ENCODE data around the gene DRAXIN. TPM values are rescaled to one million over a fixed set of nuclear protein-coding genes. Genes with fewer than 3 reads are reported as not detected.
A peak's percentile ranks its signal among the peaks of the same experiment; 100 is the strongest.

DRAXIN gene
- total RNA-seq, 1 donor from 2014 or later: 0.08 TPM

DNA sequence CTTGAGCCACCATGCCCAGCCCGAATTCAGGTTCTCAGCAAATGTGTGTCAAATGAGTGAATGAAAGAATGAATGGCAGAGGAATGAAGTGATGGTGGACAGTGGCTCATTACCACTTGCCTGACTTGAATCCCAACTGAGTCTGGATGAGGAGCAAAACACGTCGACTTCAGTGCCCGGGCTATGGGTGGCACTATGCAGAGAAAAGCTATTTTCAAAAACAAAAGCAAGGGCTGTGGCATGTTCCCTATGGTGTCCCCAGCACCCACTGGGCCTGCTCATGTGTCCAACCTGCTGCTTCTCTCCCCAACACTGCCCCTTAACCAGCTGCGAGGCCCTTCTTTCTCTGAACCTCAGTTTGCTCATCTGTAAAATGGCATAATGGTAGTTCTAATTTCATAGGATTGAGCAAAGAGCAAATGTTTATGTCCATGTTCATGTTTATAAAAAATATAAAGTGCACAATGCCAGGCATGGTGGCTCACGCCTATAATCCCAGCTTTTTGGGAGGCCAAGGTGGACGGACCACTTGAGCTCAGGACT lies 6.2 kb upstream of the DRAXIN start:
- no peak for DNase-seq (ENCODE audit: low spot score)

DNA sequence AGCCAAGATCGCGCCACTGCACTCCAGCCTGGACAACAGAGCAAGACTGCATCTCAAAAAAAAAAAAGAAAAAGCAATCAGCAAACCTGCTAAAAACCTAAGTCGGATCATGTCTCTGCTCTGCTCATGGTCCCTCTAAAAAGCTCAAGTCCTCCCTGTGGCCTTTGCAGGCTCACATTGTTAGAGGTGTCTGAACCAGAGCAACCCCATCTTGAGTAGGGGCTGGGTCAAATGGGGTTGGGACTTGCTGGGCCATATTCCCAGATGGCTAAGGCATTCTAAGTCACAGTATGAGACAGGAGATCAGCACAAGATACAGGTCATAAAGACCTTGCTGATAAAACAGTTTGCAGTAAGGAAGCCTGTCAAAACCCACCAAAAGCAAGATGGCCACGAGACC lies 3.0 kb upstream of the DRAXIN start:
- DNase-seq (ENCODE audit: low spot score): no peak

DNA sequence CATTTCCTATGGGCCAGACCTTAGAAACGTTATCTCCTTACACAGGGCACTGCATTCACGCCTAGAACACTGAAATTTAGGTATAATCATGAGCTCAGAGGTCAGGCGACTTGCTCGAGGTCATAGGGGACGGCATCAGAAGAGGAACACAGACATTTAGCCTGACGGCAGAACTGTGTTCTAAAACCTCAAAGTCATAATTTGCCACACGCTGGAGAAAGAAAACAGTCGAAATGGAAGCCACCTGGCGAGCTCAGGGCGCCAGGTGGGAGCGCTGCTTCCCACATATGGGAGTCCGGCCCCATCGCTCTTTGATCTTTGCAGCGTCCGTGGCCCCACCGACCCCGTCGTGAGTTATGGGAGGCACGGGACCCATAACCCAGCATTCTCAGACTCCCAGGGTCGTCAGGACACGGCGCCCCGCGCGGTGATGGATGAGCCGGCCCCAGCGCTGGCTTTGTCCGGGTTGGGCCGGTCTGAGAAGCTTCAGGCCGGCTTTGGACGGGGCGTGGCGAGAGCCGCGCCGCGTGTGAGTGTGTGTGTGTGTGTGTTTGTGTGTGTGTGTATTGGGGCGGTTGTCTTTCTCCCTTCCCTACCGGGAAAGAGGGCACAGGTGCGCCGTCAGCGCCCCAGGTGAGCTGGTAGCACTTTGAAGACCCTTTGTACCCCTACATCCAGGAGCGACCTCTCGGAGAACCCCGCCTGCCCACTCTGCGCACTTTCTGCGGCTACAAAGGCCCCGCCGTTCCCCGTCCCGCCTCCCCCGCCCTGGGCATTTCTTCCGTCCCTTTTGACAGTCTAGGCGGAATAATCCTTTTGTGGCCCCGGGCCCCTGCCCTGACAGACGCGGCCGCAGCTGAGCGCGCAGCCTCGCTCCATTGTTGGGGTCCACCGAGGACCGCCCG lies 861 bp upstream of the DRAXIN start:
- DNase-seq (ENCODE audit: low spot score): no peak

DNA sequence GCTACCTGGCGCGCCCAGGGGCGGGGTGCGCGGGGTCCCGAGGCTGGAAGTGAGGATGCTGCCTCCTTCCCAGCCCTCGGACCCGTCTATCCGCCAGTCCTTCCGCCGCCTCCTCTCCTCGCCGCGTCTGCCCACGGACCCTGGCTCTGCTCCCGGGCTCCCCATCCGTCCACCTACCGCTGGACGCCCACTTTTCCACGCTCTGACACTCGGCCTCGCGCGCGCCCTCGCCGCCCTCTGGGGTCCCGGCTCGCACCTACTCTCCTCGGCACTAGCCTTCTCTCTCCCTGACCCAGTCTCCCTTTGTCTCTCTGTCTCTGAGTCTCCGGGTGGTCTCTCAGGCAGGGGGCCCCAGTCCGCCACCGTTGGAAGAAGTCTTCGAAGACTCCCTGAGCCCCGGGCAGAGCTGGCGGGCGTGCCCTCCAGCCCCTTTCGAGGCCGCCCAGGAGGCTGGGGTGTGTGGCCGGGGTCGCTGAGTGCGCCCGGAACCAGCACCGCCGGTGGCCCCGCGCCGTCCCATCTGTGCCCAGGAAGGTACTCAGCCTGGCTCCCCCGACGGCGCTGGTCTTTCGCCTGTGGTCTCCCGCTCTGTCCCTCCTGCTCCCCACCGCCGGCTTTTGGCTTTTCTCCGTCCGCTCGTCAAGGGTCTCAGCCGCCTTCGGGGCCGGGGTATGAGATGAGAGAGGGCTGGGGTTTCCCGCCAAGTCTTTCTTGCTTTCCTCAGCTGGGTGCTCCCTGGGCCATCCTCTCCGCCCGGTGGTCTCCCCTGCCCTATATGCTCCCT lies 610 bp downstream of the DRAXIN start:
- no peak for DNase-seq (ENCODE audit: low spot score)

DNA sequence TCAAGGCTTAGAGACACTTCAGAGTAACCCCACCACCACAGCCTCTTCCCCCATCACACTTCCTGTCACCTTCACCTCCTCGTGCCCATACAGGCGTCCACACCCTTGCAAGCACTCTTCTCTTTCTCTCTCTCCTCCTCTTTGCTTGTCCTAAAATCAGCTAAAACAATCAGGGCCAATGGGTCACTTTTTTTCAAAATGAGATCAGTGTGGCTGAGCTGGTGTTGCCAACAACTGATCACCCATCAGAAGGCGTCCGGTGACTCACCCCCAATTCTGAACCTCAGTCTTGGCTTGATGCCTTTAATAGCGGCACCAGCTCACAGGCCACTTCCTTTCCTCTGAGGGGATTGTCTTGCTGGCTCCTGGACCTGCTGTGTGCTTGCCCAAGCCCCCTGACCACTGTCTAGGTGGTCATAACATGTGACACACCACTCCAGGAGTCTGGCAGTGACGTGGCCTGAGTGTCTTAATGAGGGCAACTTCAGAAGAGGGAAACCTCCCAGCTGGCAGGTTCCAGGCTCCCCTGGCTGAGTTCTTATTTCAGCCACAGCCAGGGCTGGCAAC lies 1.6 kb downstream of the DRAXIN start:
- DNase-seq (ENCODE audit: low spot score): no peak

DNA sequence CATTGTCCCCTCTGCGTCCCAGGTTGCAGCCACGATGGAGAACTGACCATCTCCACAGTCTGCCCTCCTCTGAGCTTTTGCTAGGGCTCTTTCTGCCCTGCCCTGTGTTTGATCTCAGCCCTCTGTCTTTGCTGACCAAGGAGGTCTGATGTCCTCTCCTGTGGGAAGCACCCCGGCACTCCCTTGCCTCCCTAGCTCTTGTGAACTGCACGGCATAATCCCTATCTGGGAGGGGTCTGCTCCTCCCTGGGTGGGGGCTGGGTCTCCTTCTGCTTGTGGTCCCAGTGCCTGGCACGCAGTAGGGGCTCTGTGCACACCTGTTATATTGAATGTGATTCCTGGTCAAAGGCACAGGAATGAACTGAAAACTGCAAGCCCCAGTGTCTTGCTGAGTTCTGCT lies 2.4 kb downstream of the DRAXIN start:
- no peak for DNase-seq (ENCODE audit: low spot score)

DNA sequence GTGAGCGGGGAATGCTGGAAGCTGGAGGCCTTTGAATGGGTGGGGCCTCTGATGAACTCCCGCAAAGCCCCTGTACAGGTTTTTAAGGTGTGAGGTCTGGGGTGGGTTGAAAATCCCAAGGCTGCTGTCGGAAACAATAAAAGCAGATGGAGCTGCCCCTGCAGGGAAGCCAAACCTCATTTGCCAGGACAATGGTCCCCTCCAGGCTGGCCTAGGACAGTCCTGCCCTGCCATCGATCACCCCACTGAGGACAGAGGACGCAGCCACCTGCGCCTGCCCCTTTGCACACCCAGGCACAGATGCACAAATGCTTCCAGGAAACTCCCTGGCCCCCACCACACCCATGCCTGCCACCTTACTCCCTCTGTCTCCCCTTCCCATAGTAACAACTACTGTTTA lies 4.4 kb downstream of the DRAXIN start:
- DNase-seq (ENCODE audit: low spot score): no peak

DNA sequence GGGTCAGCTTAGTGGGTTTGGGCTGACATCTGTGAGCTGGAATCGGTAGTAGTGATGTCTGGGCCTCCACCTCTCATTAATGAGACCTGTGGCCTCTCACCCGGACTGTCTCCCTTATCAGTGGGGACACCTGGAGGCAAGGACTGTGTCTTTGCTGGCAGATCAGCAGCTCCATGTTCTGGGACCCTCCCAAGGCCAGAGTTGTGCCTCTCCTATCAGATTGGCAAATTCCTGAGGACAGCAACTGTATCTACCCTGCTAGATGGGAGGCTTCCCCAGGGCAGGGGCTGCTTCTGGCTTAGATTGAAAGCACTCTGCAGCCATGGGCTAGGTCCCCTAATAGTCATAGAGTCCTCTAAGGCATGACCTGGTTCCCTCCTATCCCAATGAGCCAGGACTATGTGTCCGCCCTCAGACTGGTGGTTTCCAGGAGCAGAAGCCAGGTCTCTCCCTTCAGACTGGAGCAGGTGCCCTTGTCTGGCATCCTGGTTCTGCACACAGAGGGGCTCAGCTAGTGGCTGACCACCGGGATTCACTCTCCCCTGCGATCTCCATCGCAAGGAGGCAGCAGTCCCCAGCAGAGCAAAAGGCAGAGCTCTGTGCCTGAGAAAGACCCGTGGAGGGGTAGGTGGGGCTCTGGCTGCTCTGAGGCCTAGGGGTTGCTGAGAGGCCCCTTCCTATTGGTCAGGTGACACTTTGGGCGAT lies 5.8 kb downstream of the DRAXIN start:
- no peak for DNase-seq (ENCODE audit: low spot score)

DNA sequence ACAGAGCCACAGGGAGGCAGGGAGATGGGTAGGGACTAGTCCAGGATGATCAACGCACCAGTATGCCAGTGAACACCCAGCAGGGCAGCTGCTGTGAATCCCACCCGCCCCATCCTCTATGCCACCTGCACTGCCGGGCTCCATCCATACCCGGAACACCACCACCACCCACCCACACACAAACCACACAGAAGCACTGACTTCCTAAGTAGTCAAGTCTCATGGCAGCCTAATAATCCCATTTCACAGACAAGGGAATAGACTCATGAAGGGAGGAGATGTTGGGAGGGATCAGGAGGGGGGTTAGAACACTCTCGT lies 6.3 kb downstream of the DRAXIN start:
- DNase-seq (ENCODE audit: low spot score): no peak

DNA sequence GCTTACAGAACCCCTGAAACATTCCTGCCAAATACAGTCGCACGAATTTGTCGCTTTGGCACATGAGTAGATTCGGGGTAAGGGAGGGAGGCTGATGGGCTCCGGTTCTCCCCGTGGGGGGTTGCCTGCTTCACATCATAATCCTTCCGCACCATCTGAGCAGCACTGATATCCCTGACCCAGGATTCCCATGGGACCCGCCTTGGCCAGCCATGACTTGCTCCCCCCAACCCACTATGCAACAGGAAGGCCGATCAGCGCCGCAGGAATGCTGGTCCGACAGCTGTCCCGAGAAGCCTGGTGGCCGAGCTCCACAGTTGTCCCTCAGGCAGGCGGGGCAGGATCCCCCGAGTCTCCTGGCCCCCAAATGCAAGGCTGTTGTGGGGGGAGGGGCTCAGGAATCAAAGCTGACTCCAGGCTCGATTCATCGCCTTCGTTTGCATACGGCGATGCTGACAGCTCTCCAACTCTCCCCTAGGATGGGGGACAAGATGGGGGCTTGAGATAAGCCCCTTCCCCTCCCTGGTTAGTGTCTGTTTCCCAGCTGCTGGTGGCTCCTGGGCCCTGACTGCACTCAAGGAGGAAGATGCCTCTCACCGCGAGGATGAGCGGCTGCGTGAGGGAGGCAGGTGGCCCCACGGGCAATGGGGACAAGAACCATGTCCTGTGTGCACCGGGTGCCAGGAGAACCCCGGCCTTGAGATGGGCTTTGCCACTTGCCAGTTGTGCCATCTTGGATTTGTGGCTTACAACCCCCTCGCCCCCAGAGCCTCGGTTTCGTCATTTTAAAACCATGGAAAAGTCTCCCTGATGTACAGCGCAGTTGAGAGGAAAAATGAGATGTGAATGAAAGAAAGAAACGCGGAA lies 9.3 kb downstream of the DRAXIN start:
- DNase-seq (ENCODE audit: low spot score): no peak

DNA sequence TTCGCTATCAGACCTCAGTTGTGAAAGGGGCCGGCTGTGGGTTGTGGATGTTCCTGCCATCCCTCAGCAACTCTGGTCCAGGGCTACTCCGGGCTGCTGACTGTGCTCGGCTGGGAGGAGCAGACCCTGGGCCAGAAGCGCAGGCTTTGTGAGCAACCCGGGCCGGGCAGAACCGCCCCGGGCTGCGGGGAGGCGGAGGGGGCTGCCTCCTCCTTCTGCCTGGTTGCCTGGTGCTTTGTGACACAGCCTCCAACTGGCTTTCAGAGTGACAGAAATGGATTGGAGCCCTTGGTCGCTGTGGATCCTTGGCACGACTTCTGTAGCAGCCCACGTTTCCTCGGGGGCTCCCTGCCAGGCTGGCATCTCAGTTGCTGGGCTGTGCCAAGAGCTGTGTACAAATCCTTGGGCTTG lies 10.0 kb downstream of the DRAXIN start:
- DNase-seq (ENCODE audit: low spot score): no peak

DNA sequence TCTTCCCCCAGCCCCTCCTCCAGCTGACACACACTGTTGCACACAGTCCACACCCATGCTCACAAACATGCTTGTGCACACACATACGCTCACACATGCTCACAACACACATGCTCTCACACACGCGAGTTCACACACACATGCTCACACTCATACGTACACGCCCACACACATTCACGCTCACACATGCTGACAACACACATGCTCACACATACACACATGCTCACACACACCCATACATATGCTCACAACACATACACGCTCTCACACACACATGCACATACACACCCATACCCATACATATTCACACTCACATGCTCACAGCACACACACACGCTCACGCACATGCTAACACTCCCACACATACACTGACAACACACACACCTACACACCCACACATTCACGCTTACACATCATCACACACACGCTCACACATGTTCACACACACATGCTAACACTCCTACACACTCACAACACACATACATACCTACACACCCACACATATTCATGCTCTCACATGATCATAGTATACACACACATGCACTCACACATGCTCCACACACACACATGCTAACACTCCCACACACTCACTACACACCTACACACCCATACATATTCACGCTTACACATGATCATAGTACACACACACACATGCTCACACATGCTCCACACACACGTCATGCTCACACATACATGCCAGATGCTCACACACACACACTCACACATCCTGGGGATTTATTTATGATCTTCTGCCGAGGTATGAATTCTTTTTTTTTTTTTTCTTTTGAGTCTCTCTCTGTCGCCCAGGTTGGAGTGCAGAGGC lies 10.7 kb downstream of the DRAXIN start:
- DNase-seq (ENCODE audit: low spot score): no peak

DNA sequence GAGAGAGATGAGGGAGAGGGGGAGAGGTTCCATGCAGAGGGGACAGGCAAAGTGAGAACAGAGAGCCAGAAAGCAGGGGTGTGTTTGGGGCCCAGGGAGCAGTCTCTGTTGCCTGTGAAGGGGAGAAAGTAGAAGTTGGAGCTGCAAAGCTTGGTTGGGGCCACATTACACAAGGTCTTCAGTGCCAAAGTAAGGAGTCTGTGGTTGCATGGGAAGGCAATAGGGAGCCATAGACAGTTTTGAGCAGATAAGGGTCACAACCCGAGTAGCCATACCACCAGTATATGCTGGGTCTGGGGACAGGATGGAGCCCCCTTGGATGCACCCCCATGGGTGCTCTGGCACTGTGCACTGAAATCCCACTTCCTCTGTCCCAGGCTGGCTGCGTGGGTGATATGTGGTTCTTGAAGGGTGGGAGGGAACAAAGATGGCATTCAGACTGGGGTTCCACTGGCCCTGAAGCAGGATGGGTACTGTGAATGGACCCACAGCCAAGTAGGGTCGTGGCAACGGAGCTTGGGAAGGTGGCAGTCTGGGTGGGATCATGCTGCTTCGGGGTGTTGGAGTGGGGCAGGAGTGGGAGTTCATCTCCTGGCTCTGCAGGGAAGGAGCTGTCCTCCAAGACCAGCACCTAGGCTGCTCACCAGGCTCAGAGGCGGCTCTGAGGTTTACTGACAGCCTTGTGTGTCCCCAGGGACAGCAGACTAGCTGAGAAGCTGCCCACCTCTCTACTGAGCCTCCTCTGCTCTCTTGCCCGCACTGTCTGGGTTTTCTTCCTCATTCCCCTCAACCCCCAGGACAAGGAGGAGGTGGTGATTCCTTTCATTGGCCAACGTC lies 12.1 kb downstream of the DRAXIN start:
- no peak for DNase-seq (ENCODE audit: low spot score)

DNA sequence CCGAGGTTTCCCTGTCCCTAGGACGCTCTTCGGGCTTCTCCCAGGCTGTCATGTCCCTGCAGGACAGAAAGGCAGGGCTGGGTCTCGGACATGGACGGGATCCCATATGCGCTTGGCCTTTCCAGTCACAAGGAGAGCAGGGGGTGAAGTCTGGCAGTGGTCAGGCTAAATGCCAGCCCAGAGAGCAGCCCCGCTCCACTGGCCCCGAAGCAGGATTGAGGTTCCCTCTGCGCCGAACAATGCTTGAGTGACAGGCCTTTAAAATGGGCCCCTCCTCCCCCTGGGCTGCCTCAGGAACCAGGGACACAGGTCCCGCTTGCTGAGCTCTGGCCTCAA lies 12.7 kb downstream of the DRAXIN start:
- no peak for DNase-seq (ENCODE audit: low spot score)

DNA sequence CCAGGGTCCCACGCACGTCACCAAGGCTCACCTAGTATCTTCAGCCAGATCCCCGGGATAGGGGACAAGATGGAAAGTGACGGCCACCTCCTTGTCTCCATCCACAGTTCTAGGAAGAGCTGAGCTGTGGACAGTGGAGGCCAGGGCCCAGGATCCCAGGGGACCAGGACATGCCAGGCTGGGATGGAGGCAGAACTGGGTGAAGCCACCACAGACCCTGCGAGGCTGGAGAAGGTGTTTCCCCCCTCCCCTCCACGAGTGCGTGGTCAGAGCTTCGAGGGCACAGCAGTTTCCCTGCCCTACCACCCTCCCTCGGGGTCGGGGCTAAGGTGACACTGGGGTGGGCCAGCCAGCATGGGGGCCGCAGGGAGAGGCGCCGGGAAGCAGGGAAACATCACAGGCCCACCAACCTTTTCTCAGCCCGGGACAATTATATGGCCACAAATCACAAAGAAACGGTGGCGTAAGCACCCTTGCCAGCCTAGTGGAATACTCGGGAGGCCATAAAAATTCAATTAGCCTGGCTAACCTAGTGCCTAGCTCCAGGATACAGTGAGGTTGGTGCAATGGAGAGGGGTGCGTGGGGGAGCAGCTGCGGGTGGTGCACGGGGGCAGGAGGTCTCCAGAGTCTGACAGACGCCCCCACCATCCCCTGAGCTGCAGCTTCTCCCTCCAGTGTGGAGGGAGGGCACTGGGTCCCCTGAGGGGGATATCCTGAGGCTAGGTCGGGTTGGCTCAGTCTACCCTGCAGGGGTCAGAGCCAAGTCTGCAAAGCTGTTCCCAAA lies 13.4 kb downstream of the DRAXIN start:
- no peak for DNase-seq (ENCODE audit: low spot score)

DNA sequence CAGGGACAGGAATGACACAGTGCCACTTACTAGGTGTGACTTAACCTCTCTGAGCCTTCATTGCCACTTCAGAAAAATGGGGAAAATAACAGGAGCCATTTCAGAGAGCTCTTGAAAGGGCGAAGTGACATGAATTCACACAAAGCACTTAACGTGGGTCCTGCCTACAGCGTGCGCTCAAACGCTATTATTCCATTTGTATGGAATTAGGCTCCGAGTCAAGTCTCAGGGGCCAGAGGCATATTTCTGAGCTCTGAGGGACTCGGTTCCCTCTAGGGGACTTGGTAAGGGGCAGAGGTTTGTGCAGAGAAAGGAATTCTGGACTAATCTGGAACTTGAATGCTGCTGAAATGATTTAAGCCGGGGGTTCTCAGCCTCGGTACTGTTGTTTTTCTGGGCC lies 14.1 kb downstream of the DRAXIN start:
- DNase-seq (ENCODE audit: low spot score): no peak

DNA sequence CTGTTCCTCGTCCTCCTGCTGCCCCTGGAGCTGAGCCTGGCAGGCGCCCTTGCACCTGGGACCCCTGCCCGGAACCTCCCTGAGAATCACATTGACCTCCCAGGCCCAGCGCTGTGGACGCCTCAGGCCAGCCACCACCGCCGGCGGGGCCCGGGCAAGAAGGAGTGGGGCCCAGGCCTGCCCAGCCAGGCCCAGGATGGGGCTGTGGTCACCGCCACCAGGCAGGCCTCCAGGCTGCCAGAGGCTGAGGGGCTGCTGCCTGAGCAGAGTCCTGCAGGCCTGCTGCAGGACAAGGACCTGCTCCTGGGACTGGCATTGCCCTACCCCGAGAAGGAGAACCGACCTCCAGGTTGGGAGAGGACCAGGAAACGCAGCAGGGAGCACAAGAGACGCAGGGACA lies 14.8 kb downstream of the DRAXIN start:
- DNase-seq (ENCODE audit: low spot score): no peak

DNA sequence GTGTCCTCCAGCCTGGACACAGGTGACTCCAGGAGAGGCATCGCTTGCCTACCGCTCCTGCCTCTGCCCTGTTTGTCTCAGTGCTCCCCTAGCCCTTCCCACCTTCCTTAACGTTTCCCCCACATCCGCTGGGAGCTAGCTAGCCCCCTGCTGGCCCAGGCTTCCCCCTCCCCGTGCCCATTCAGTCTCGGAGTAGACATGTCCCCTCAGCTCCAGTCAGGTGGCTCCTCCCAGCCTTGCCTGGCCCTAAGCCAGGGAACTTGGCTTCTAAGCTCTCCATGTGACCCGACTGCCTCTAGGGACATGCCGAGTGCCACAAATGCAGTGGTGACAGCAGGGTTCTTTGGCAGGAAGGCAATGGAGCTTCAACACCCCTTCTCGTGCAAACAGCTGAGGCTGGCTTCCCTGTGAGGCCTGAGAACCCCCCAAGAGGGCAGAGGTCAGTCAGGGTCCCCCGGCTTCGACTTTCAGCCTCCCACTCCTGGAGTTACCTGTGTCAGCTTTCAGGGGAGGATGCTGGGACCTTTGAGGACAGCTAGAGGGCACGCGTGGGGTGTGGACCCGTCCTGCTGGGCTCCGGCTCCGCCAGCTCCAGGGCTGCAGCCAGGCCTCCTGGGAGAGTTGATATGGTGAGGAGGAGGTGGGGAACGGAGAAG lies 16.2 kb downstream of the DRAXIN start:
- peak; percentile 71 for DNase-seq (ENCODE audit: low spot score)
